Cardiac muscle cell (in vitro differentiated cells and primary cell): ENCODE data around the gene ADPRS. TPM values are rescaled to one million over a fixed set of nuclear protein-coding genes. Genes with fewer than 3 reads are reported as not detected.

Experiments used
- DNase-seq, 2 donors: peaks; one replicate each; pipeline versions ENCODE4 v3.0.0 to v3.0.0-alpha.2; 2010 to 2017; ENCODE audit warnings: low read depth in 1 of 2, low spot score in 1 of 2
- H3K27ac ChIP-seq: fragments of 200-600 bp; sonication (generic); 2 replicates; pipeline ENCODE4 v1.5.1; 2016
- H3K27me3 ChIP-seq: fragments of 200-600 bp; sonication (generic); 2 replicates; pipeline ENCODE4 v1.6.0; 2016; ENCODE audit warnings: control low read depth
- H3K36me3 ChIP-seq: fragments of 200-600 bp; sonication (generic); 2 replicates; pipeline ENCODE4 v1.5.1; 2016; ENCODE audit warnings: control low read depth
- H3K4me1 ChIP-seq: fragments of 200-600 bp; sonication (generic); 2 replicates; pipeline ENCODE4 v1.8.1; 2017; ENCODE audit warnings: low read depth, mild to moderate bottlenecking, mixed run types
- H3K4me3 ChIP-seq: fragments of 200-600 bp; sonication (generic); 2 replicates; pipeline ENCODE4 v1.5.1; 2016; ENCODE audit warnings: mild to moderate bottlenecking
- H3K9me3 ChIP-seq: fragments of 200-600 bp; sonication (generic); 2 replicates; pipeline ENCODE4 v1.5.1; 2017; ENCODE audit warnings: low read depth, mild to moderate bottlenecking, control low read depth
- CTCF ChIP-seq: IDR thresholded peaks from 2 replicates; pipeline ENCODE4 v1.5.1; 2012; ENCODE audit warnings: low read depth, mild to moderate bottlenecking, low read length
- polyA plus RNA-seq: library from polyadenylated mRNA; unstranded; fragments of >200 nt; fragmentation: Nextera tagmentation; extraction: Ambion mirVana; gene quantifications from 2 replicates; pipeline ENCODE4 v1.2.1, GENCODE V29; 2016
- total RNA-seq: library from RNA; depleted of rRNA; stranded (reverse); fragments of >200 nt; gene quantifications from 2 replicates; pipeline ENCODE4 v1.2.3, GENCODE V29; 2016

The ADPRS gene
- total and polyA plus RNA-seq, 2 experiments from 2014 or later = 59.7 to 68.4 TPM

- Histone ChIP-seq H3K36me3 (no peaks in the 10 kb centered on the region), H3K4me1 (no peaks in the 10 kb centered on the region), H3K4me3 (no peak overlapping the region), H3K27me3 (no peaks in the 10 kb centered on the region), H3K27ac (no peak overlapping the region), H3K9me3 (no peaks in the 10 kb centered on the region)
- DNase-seq = no peak
- no peak for TF ChIP-seq CTCF
Measured at GRCh38 chr1:36080801-36081200, 7.9 kb upstream of the ADPRS start.

GRCh38 chr1:36081926-36082485 lies 6.7 kb upstream of the ADPRS start:
- no peak for TF ChIP-seq CTCF
- no peak overlapping the region for H3K4me3 ChIP-seq
- H3K27me3 ChIP-seq = no peaks in the 10 kb centered on the region
- no peaks in the 10 kb centered on the region for H3K36me3 ChIP-seq
- H3K9me3 ChIP-seq = no peaks in the 10 kb centered on the region
- no peak overlapping the region for H3K27ac ChIP-seq
- DNase-seq = no peak
- no peaks in the 10 kb centered on the region for H3K4me1 ChIP-seq

GRCh38 chr1:36083219-36083618 lies 5.5 kb upstream of the ADPRS start:
- no peak overlapping the region for H3K27ac ChIP-seq
- TF ChIP-seq CTCF = no peak
- H3K36me3 ChIP-seq = no peaks in the 10 kb centered on the region
- H3K9me3 ChIP-seq = no peaks in the 10 kb centered on the region
- DNase-seq = no peak
- no peak overlapping the region for H3K4me3 ChIP-seq
- H3K27me3 ChIP-seq = no peaks in the 10 kb centered on the region
- no peaks in the 10 kb centered on the region for H3K4me1 ChIP-seq

- Histone ChIP-seq H3K4me1 (no peaks in the 10 kb centered on the region), H3K9me3 (no peaks in the 10 kb centered on the region), H3K4me3 (peak within 1 kb of the TSS; percentile 43), H3K27ac (no peak within 1 kb of the TSS), H3K36me3 (no peaks in the 10 kb centered on the region), H3K27me3 (no peaks in the 10 kb centered on the region)
- DNase-seq = peak; percentile 63 to 82
- peak; percentile 3 for TF ChIP-seq CTCF
Measured at GRCh38 chr1:36083635-36084496, 4.8 kb upstream of the ADPRS start, which contains the start of gene TEKT2. Gene TEKT2 (plus strand): TSS chr1:36084094. CDS start chr1:36084922, 828 bp downstream.

GRCh38 chr1:36084497-36085115 lies 4.1 kb upstream of the ADPRS start:
- Histone ChIP-seq H3K36me3 (no peaks in the 10 kb centered on the region), H3K27ac (no peak overlapping the region), H3K27me3 (no peaks in the 10 kb centered on the region), H3K9me3 (no peaks in the 10 kb centered on the region), H3K4me3 (peak overlapping the region; percentile 43), H3K4me1 (peaks cover 1% of the 10 kb centered on the region)
- DNase-seq = no peak
- no peak for TF ChIP-seq CTCF
